ENCODE measurements around the gene LAMC1.

- TF ChIP-seq, protein P1, sequence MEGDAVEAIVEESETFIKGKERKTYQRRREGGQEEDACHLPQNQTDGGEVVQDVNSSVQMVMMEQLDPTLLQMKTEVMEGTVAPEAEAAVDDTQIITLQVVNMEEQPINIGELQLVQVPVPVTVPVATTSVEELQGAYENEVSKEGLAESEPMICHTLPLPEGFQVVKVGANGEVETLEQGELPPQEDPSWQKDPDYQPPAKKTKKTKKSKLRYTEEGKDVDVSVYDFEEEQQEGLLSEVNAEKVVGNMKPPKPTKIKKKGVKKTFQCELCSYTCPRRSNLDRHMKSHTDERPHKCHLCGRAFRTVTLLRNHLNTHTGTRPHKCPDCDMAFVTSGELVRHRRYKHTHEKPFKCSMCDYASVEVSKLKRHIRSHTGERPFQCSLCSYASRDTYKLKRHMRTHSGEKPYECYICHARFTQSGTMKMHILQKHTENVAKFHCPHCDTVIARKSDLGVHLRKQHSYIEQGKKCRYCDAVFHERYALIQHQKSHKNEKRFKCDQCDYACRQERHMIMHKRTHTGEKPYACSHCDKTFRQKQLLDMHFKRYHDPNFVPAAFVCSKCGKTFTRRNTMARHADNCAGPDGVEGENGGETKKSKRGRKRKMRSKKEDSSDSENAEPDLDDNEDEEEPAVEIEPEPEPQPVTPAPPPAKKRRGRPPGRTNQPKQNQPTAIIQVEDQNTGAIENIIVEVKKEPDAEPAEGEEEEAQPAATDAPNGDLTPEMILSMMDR (IDR thresholded peaks at IDR 0.05; ENCODE audit: low read depth, low read length) = no peak
- no peak for TF ChIP-seq POLR2A (IDR thresholded peaks at IDR 0.05; ENCODE audit: extremely low read depth, insufficient read length)
- TF ChIP-seq MYC (IDR thresholded peaks at IDR 0.05; ENCODE audit: low read depth, low read length) = no peak
- TF ChIP-seq, protein P2, sequence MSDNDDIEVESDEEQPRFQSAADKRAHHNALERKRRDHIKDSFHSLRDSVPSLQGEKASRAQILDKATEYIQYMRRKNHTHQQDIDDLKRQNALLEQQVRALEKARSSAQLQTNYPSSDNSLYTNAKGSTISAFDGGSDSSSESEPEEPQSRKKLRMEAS (IDR thresholded peaks at IDR 0.05; ENCODE audit: low read depth, low read length) = no peak
Measured at GRCh38 chr1:183100361-183100974, 77.2 kb downstream of the LAMC1 start.
